ENCODE data around the gene SLC25A5.

DNA sequence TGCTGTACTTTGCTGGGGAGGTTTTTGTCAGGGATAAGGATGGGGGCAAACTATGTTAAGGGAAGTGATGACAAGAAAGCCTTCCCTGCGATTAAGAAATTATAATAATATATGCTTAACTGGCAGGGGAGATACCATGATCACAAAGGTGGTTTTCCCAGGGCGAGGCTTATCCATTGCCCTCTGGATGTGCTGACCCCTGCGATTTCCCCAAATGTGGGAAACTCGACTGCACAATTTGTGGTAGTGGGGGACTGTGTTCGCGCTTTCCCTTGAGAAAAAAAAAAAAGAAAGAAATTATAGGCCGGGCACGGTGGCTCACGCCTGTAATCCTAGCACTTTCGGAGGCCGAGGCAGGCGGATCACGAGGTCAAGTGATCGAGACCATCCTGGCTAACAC, 44.6 kb upstream of the SLC25A5 start:
- TF ChIP-seq POLR2A (IDR thresholded peaks at IDR 0.05; ENCODE audit: borderline replicate concordance, extremely low read depth, insufficient read depth, insufficient read length), result peak; percentile 34
- no peak for TF ChIP-seq EZH2 (IDR thresholded peaks at IDR 0.05)
